Measurements from ENCODE around the gene BCHE.

DNA sequence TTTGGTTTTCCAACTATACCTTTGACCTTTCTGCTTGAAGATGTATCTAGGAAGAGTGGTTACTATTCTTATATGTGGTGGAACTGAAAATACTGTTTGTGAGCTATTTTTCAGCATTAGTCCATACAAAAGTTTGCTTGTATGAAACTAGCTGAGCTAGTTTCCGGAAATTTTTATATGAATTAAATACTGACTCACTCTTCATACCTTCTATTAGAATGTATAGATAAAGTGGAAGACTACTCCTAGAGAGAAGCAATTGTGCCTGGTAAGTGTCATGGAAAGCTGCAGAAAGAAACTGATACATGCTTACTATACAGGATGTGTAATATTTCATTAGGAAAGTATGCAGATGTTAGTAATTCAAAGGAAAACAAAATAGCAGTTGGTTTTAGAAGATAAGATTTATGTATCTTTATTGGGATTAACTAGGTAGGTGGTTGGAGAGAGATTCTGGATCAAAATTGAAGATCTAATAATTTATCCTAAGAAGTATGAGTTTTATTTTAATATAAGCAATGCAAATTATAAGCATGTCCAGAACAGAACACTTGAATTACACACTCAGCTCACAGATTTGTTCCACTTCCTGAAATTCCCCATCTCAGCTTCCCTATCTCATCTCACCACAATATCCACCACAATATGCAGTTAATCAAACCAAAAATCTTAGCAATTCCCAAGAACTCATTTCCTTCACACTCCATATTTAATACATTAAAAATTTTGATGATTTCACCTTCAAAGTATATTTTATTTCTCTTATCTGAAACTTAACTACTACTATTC, 82.8 kb downstream of the BCHE start:
- TF ChIP-seq, protein P1, sequence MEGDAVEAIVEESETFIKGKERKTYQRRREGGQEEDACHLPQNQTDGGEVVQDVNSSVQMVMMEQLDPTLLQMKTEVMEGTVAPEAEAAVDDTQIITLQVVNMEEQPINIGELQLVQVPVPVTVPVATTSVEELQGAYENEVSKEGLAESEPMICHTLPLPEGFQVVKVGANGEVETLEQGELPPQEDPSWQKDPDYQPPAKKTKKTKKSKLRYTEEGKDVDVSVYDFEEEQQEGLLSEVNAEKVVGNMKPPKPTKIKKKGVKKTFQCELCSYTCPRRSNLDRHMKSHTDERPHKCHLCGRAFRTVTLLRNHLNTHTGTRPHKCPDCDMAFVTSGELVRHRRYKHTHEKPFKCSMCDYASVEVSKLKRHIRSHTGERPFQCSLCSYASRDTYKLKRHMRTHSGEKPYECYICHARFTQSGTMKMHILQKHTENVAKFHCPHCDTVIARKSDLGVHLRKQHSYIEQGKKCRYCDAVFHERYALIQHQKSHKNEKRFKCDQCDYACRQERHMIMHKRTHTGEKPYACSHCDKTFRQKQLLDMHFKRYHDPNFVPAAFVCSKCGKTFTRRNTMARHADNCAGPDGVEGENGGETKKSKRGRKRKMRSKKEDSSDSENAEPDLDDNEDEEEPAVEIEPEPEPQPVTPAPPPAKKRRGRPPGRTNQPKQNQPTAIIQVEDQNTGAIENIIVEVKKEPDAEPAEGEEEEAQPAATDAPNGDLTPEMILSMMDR (tag by site-specific recombination; IDR thresholded peaks at IDR 0.05) = no peak
- TF ChIP-seq ZNF544 (tag by site-specific recombination; IDR thresholded peaks at IDR 0.05) (no peak), MYNN (tag by site-specific recombination; IDR thresholded peaks at IDR 0.05; ENCODE audit: borderline replicate concordance) (no peak), OSR2 (tag by site-specific recombination; IDR thresholded peaks at IDR 0.05) (no peak), ZNF530 (tag by site-specific recombination; IDR thresholded peaks at IDR 0.05; ENCODE audit: low read depth) (no peak), ZNF175 (tag by site-specific recombination; IDR thresholded peaks at IDR 0.05) (no peak), ZNF677 (tag by site-specific recombination; IDR thresholded peaks at IDR 0.05) (no peak), ZNF121 (tag by site-specific recombination; IDR thresholded peaks at IDR 0.05) (no peak), ZNF792 (tag by site-specific recombination; IDR thresholded peaks at IDR 0.05) (no peak), ZNF660 (tag by site-specific recombination; IDR thresholded peaks at IDR 0.05) (no peak)
- TF ChIP-seq, protein P2, sequence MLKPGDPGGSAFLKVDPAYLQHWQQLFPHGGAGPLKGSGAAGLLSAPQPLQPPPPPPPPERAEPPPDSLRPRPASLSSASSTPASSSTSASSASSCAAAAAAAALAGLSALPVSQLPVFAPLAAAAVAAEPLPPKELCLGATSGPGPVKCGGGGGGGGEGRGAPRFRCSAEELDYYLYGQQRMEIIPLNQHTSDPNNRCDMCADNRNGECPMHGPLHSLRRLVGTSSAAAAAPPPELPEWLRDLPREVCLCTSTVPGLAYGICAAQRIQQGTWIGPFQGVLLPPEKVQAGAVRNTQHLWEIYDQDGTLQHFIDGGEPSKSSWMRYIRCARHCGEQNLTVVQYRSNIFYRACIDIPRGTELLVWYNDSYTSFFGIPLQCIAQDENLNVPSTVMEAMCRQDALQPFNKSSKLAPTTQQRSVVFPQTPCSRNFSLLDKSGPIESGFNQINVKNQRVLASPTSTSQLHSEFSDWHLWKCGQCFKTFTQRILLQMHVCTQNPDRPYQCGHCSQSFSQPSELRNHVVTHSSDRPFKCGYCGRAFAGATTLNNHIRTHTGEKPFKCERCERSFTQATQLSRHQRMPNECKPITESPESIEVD (tag by site-specific recombination; IDR thresholded peaks at IDR 0.05) = no peak
- TF ChIP-seq, protein P3, sequence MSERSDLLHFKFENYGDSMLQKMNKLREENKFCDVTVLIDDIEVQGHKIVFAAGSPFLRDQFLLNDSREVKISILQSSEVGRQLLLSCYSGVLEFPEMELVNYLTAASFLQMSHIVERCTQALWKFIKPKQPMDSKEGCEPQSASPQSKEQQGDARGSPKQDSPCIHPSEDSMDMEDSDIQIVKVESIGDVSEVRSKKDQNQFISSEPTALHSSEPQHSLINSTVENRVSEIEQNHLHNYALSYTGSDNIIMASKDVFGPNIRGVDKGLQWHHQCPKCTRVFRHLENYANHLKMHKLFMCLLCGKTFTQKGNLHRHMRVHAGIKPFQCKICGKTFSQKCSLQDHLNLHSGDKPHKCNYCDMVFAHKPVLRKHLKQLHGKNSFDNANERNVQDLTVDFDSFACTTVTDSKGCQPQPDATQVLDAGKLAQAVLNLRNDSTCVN (tag by site-specific recombination; optimal IDR thresholded peaks at IDR 0.05) = no peak
- TF ChIP-seq, protein P4, sequence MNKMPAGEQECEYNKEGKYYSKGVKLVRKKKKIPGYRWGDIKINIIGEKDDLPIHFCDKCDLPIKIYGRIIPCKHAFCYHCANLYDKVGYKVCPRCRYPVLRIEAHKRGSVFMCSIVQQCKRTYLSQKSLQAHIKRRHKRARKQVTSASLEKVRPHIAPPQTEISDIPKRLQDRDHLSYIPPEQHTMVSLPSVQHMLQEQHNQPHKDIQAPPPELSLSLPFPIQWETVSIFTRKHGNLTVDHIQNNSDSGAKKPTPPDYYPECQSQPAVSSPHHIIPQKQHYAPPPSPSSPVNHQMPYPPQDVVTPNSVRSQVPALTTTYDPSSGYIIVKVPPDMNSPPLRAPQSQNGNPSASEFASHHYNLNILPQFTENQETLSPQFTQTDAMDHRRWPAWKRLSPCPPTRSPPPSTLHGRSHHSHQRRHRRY (tag by site-specific recombination; IDR thresholded peaks at IDR 0.05) = no peak
- TF ChIP-seq, protein P5, sequence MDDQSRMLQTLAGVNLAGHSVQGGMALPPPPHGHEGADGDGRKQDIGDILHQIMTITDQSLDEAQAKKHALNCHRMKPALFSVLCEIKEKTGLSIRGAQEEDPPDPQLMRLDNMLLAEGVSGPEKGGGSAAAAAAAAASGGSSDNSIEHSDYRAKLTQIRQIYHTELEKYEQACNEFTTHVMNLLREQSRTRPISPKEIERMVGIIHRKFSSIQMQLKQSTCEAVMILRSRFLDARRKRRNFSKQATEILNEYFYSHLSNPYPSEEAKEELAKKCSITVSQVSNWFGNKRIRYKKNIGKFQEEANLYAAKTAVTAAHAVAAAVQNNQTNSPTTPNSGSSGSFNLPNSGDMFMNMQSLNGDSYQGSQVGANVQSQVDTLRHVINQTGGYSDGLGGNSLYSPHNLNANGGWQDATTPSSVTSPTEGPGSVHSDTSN (CRISPR knock-in tag; IDR thresholded peaks at IDR 0.05) = no peak
